A549 (cell line): Measurements from ENCODE around the gene RPLP2. TPM values are rescaled to one million over a fixed set of nuclear protein-coding genes. Genes with fewer than 3 reads are reported as not detected.
A peak's percentile ranks its signal among the peaks of the same experiment; 100 is the strongest.

ENCODE experiments used
- ATAC-seq, 2 experiments: fragments of 200-7000 bp in 1 of 2; fragments of >200 bp in 1 of 2; cut with Nextera tagmentation in 1 of 2; cut with Tn5 transposase in 1 of 2; 3 replicates each; pipeline versions ENCODE4 v1.8.0 to v1.9.1; 2018 to 2020; ENCODE audit warnings: mild to moderate bottlenecking in 1 of 2, moderate library complexity in 1 of 2
- CTCF ChIA-PET: fragments of 300-600 bp; sonication (Branson Sonifier 250); formaldehyde crosslinking; extraction: SDS; loops from one replicate; lab custom pipeline; 2021; ENCODE audit warnings: antibody characterized with exemption, inconsistent platforms; lab: Yijun Ruan, JAX
- POLR2A ChIA-PET: fragments of 350-600 bp; formaldehyde crosslinking; extraction: SDS; loops from one replicate; lab custom pipeline; 2021; ENCODE audit warnings: antibody characterized with exemption, inconsistent platforms; lab: Yijun Ruan, JAX
- DNase-seq, 2 experiments: peaks; one replicate each; pipeline versions ENCODE4 v3.0.0 to v3.0.0-alpha.2; 2011 to 2016; ENCODE audit warnings: low read depth in 1 of 2, low spot score in 1 of 2
- FAIRE-seq: peaks from 2 replicates; lab custom pipeline; 2011; peaks lifted over from hg19 to GRCh38; lab: Jason Lieb, UNC
- H3K27ac ChIP-seq, 2 experiments: fragments of >200 bp; sonication (Bioruptor Twin); formaldehyde crosslinking; 3 replicates each; pipeline ENCODE4 v1.5.1; 2016 to 2017
- H3K4me1 ChIP-seq: fragments of >200 bp; sonication (Bioruptor Twin); formaldehyde crosslinking; 3 replicates; pipeline ENCODE4 v1.6.1; 2016
- H3K4me2 ChIP-seq: fragments of >200 bp; sonication (Bioruptor Twin); formaldehyde crosslinking; 3 replicates; pipeline ENCODE4 v1.6.1; 2016
- H3K4me3 ChIP-seq: fragments of >200 bp; sonication (Bioruptor Twin); formaldehyde crosslinking; 3 replicates; pipeline ENCODE4 v1.5.1; 2016
- H3K9me3 ChIP-seq: fragments of >200 bp; sonication (Bioruptor Twin); formaldehyde crosslinking; 3 replicates; pipeline ENCODE4 v1.6.1; 2016
- ATOH8 ChIP-seq: fragments of 250-450 bp; sonication (Bioruptor Pico); IDR thresholded peaks from 2 replicates; pipeline ENCODE4 v1.5.0; 2020; ENCODE audit warnings: low read depth, mild to moderate bottlenecking, moderate library complexity
- BCL3 ChIP-seq: fragments of >200 bp; sonication (Bioruptor Twin); formaldehyde crosslinking; IDR thresholded peaks from 3 replicates; pipeline ENCODE4 v1.6.1; 2016
- CHD4 ChIP-seq: fragments of 200-600 bp; sonication (generic); IDR thresholded peaks from 2 replicates; pipeline ENCODE4 v1.6.1; 2016; ENCODE audit warnings: antibody characterized with exemption, mild to moderate bottlenecking, borderline replicate concordance
- EHMT2 ChIP-seq: fragments of 200-600 bp; sonication (generic); IDR thresholded peaks from 2 replicates; pipeline ENCODE4 v1.6.1; 2016; ENCODE audit warnings: antibody characterized with exemption, low read depth, mild to moderate bottlenecking, moderate library complexity
- FOXS1 ChIP-seq: fragments of 250-450 bp; sonication (Bioruptor Pico); IDR thresholded peaks from 2 replicates; pipeline ENCODE4 v1.5.0; 2020; ENCODE audit warnings: mild to moderate bottlenecking, moderate library complexity
- GATA3 ChIP-seq: IDR thresholded peaks from 2 replicates; pipeline ENCODE4 v1.6.1; 2012; ENCODE audit warnings: borderline replicate concordance
- HDAC2 ChIP-seq: fragments of 200-600 bp; sonication (generic); IDR thresholded peaks from 2 replicates; pipeline ENCODE4 v1.6.1; 2016
- HMGXB4 ChIP-seq: fragments of 250-450 bp; sonication (Bioruptor Pico); IDR thresholded peaks from 2 replicates; pipeline ENCODE4 v1.5.0; 2021; ENCODE audit warnings: mild to moderate bottlenecking, moderate library complexity, borderline replicate concordance
- HOXB5 ChIP-seq: fragments of 250-450 bp; sonication (Bioruptor Pico); IDR thresholded peaks from 2 replicates; pipeline ENCODE4 v1.5.0; 2020; ENCODE audit warnings: mild to moderate bottlenecking, moderate library complexity
- JUN ChIP-seq, 2 experiments: fragments of >200 bp; sonication (Bioruptor Twin); formaldehyde crosslinking; IDR thresholded peaks; 2 replicates in 1 of 2; 3 replicates in 1 of 2; pipeline ENCODE4 v1.6.1; 2016 to 2017
- JUNB ChIP-seq: fragments of >200 bp; sonication (Bioruptor Twin); formaldehyde crosslinking; IDR thresholded peaks from 2 replicates; pipeline ENCODE4 v1.6.1; 2016
- KDM1A ChIP-seq: fragments of 200-600 bp; sonication (generic); IDR thresholded peaks from 2 replicates; pipeline ENCODE4 v1.6.1; 2016; ENCODE audit warnings: low read depth, mild to moderate bottlenecking
- KDM5A ChIP-seq: fragments of 200-600 bp; sonication (generic); IDR thresholded peaks from 2 replicates; pipeline ENCODE4 v1.6.1; 2016; ENCODE audit warnings: antibody characterized with exemption, mild to moderate bottlenecking
- MAX ChIP-seq: IDR thresholded peaks from 2 replicates; pipeline ENCODE4 v1.6.1; 2012
- NR3C1 ChIP-seq: fragments of >200 bp; sonication (Bioruptor Twin); formaldehyde crosslinking; IDR thresholded peaks from 3 replicates; pipeline ENCODE4 v1.6.1; 2017
- PBX3 ChIP-seq: IDR thresholded peaks from 2 replicates; pipeline ENCODE4 v1.6.1; 2012
- PHF8 ChIP-seq: fragments of 200-600 bp; sonication (generic); IDR thresholded peaks from 2 replicates; pipeline ENCODE4 v1.6.1; 2016; ENCODE audit warnings: low read depth, mild to moderate bottlenecking, antibody characterized with exemption, moderate library complexity, borderline replicate concordance
- POLR2AphosphoS2 ChIP-seq: conservative IDR thresholded peaks from 2 replicates; pipeline ENCODE4 v1.6.1; 2012; ENCODE audit warnings: low read length, improper control_type of control experiment, inconsistent platforms
- RARB ChIP-seq: fragments of 250-450 bp; sonication (Bioruptor Pico); IDR thresholded peaks from 2 replicates; pipeline ENCODE4 v1.8.0; 2021; ENCODE audit warnings: mild to moderate bottlenecking, moderate library complexity
- TP53 ChIP-seq: fragments of 250-450 bp; sonication (Bioruptor Pico); IDR thresholded peaks from 2 replicates; pipeline ENCODE4 v1.5.0; 2021; ENCODE audit warnings: mild to moderate bottlenecking, moderate library complexity
- ZFP36 ChIP-seq: fragments of 450-650 bp; IDR thresholded peaks from 2 replicates; pipeline ENCODE4 v1.6.1; 2014; ENCODE audit warnings: borderline replicate concordance; ENCODE audit not compliant: partially characterized antibody
- WGBS: methylation state at CpG from one replicate; pipeline ENCODE4 v1.1.6; 2017; ENCODE audit errors: missing lambda C conversion rate; 5-methylcytosine and 5-hydroxymethylcytosine counted together
- polyA plus RNA-seq, 4 experiments: library from polyadenylated mRNA; depleted of rRNA in 3 of 4; stranded (reverse); fragments of >200 nt; fragmentation: RNase III in 1 of 4; extraction: RNeasy Plus Mini Kit Qiagen cat#74134 plus additional on column Dnase treatment in 1 of 4; gene quantifications; 2 replicates in 3 of 4; 3 replicates in 1 of 4; pipeline ENCODE4 v1.2.3, GENCODE V29; 2011 to 2017

RPLP2 gene
- polyA plus RNA-seq, 2 of the 4 experiments (the other 2 are of a cell fraction), result 1,493 to 2,508 TPM

- ATAC-seq (peak in 1 of 2 experiments; percentile 4; a peak in 2 of 6 replicates), FAIRE-seq (no peak), DNase-seq (no peak)
- WGBS, result 60% methylated on average over 13 of the region's 18 CpGs
- H3K27ac ChIP-seq, result peak overlapping the region; percentile 76 to 99
- POLR2A ChIA-PET, result interaction anchor here (0.6 to 1.5 kb wide), 5 partner anchors 10 to 82 kb away, joined by 3 to 6 read pairs (median 3); partner anchors contain the start of genes PNPLA2 and RPLP2
- TF ChIP-seq POLR2AphosphoS2, result no peak
- TF ChIP-seq EHMT2, result no peak
- TF ChIP-seq HDAC2, result no peak
- no peak for TF ChIP-seq ZFP36
- no peak for TF ChIP-seq JUN (IDR thresholded peaks at IDR 0.05)
- TF ChIP-seq GATA3, result no peak
- TF ChIP-seq HOXB5, result no peak
- TF ChIP-seq CHD4, result no peak
- TF ChIP-seq BCL3, result no peak
- no peak for TF ChIP-seq NR3C1
- no peak for TF ChIP-seq ATOH8 (CRISPR knock-in tag)
- CTCF ChIA-PET, result interaction anchor here (0.6 to 2.1 kb wide), 7 partner anchors 8 to 451 kb away, joined by 3 to 13 read pairs (median 3); partner anchors contain the start of gene PIDD1
- H3K4me3 ChIP-seq, result peak overlapping the region; percentile 66
- H3K4me2 ChIP-seq, result peak overlapping the region; percentile 90
- peaks cover 28% of the 10 kb centered on the region for H3K4me1 ChIP-seq
- H3K9me3 ChIP-seq, result no peaks in the 10 kb centered on the region
Observed at GRCh38 chr11:796565-797295, 13.0 kb upstream of the RPLP2 start.

GRCh38 chr11:797296-798092 is 12.3 kb upstream of the RPLP2 start:
- peak; percentile 69 to 80 for DNase-seq
- CTCF ChIA-PET, result interaction anchor here (0.6 to 2.1 kb wide), 2 partner anchors 14 to 452 kb away, joined by 3 to 13 read pairs; no protein-coding TSS in a partner anchor
- POLR2A ChIA-PET, result interaction anchor here (0.7 to 1.5 kb wide), 5 partner anchors 11 to 96 kb away, joined by 3 to 6 read pairs (median 3); partner anchors contain the start of genes PNPLA2 and RPLP2
- WGBS, result under 1% methylated on average over 22 of the region's 57 CpGs
- Histone ChIP-seq H3K4me2 (peak overlapping the region; percentile 90), H3K27ac (peak overlapping the region; percentile 76 to 99), H3K9me3 (no peaks in the 10 kb centered on the region), H3K4me1 (peaks cover 28% of the 10 kb centered on the region), H3K4me3 (peak overlapping the region; percentile 66)
- ATAC-seq, result peak; percentile 45 to 67
- no peak for FAIRE-seq
- peak; percentile 36; the same call in 1 of the 2 replicates for TF ChIP-seq PHF8
- TF ChIP-seq JUNB, result no peak
- TF ChIP-seq FOXS1 (CRISPR knock-in tag), result no peak
- peak; percentile 62; the same call in 1 of the 2 replicates for TF ChIP-seq MAX
- TF ChIP-seq CHD4, result no peak
- TF ChIP-seq TP53, result peak; percentile 57; the same call in 1 of the 2 replicates
- no peak; the same call in 1 of the 2 replicates for TF ChIP-seq GATA3
- TF ChIP-seq KDM1A, result no peak
- no peak for TF ChIP-seq EHMT2
- no peak for TF ChIP-seq HMGXB4
- TF ChIP-seq PBX3, result 0 out of 2 replicates have a peak, but pooled peaks have one; percentile 19
- no peak for TF ChIP-seq RARB (CRISPR knock-in tag)
- no peak for TF ChIP-seq KDM5A
